NCI-H1436 treated with DMSO at 0.1 percent for 48 hours (cell line): ENCODE measurements around the gene LRP8.
"Not testable (repeated sequence)": the region's sequence is repeated elsewhere in the genome, so short reads cannot be mapped to it uniquely, and the experiment has no call there.

Experiments
- DNase-seq: peaks from one replicate; lab custom pipeline; 2025; lab: John Stamatoyannopoulos, UW

Gene LRP8

GRCh38 chr1:53283156-53283555 is 44.7 kb downstream of the LRP8 start:
- not testable (repeated sequence) for DNase-seq

GRCh38 chr1:53281133-53281532 is 46.7 kb downstream of the LRP8 start:
- no peak for DNase-seq

- DNase-seq: no peak
Observed at GRCh38 chr1:53280496-53280895, 47.4 kb downstream of the LRP8 start.

- no peak for DNase-seq
Observed at GRCh38 chr1:53279296-53280200, 48.3 kb downstream of the LRP8 start.

GRCh38 chr1:53278298-53278725 is 49.6 kb downstream of the LRP8 start:
- no peak for DNase-seq

- DNase-seq: no peak
Observed at GRCh38 chr1:53277326-53277725, 50.5 kb downstream of the LRP8 start.

- DNase-seq: no peak
Observed at GRCh38 chr1:53276902-53277281, 51.0 kb downstream of the LRP8 start.

- DNase-seq: no peak
Observed at GRCh38 chr1:53276153-53276901, 51.5 kb downstream of the LRP8 start.

- DNase-seq: no peak
Observed at GRCh38 chr1:53275566-53275965, 52.3 kb downstream of the LRP8 start.

GRCh38 chr1:53274541-53275185 is 53.2 kb downstream of the LRP8 start:
- no peak for DNase-seq

GRCh38 chr1:53274026-53274425 is 53.8 kb downstream of the LRP8 start:
- no peak for DNase-seq

- no peak for DNase-seq
Observed at GRCh38 chr1:53273526-53273925, 54.3 kb downstream of the LRP8 start.

GRCh38 chr1:53272349-53272748 is 55.5 kb downstream of the LRP8 start:
- no peak for DNase-seq

GRCh38 chr1:53271446-53272090 is 56.3 kb downstream of the LRP8 start:
- no peak for DNase-seq

GRCh38 chr1:53270873-53271272 is 57.0 kb downstream of the LRP8 start:
- no peak for DNase-seq

GRCh38 chr1:53270107-53270506 is 57.8 kb downstream of the LRP8 start:
- DNase-seq: no peak

- DNase-seq: no peak
Observed at GRCh38 chr1:53267761-53268160, 60.1 kb downstream of the LRP8 start.

GRCh38 chr1:53266038-53266437 is 61.8 kb downstream of the LRP8 start:
- DNase-seq: no peak

- DNase-seq: no peak
Observed at GRCh38 chr1:53265581-53265980, 62.3 kb downstream of the LRP8 start.

GRCh38 chr1:53264048-53264447 is 63.8 kb downstream of the LRP8 start:
- no peak for DNase-seq

- no peak for DNase-seq
Observed at GRCh38 chr1:53262000-53262399, 65.9 kb downstream of the LRP8 start.

- no peak for DNase-seq
Observed at GRCh38 chr1:53260631-53261247, 67.1 kb downstream of the LRP8 start.
